ENCODE results near the gene SUSD1.

The SUSD1 gene

GRCh38 chr9:112174965-112175795 is at the start of gene SUSD1:
Gene SUSD1, minus strand, starts transcription at chr9:112175297. Its CDS starts 62 bp downstream, at chr9:112175235.
- Histone ChIP-seq H3K36me3 (ENCODE audit: low read length) (no peaks in the 10 kb centered on the region), H3K9me2 (replicated peaks; ENCODE audit: insufficient read depth, low read length) (no peaks in the 10 kb centered on the region), H3K4me2 (ENCODE audit: low read depth, low read length, poor library complexity, severe bottlenecking) (peak within 1 kb of the TSS; percentile 71), H3K79me2 (ENCODE audit: insufficient read depth, low read length) (no peaks in the 10 kb centered on the region), H3K9ac (ENCODE audit: low read length) (peak within 1 kb of the TSS; percentile 57), H4K20me1 (ENCODE audit: low read depth, low read length) (no peaks in the 10 kb centered on the region), H3K4me3 (ENCODE audit: insufficient read depth, low read length, poor library complexity, severe bottlenecking) (peak within 1 kb of the TSS; percentile 57), H3K9me3 (ENCODE audit: insufficient read depth, low read length) (no peaks in the 10 kb centered on the region), H3K27ac (ENCODE audit: low read depth, low read length) (no peak within 1 kb of the TSS), H3K27me3 (ENCODE audit: low read length) (no peaks in the 10 kb centered on the region), H3F3A (ENCODE audit: insufficient read depth) (no peaks in the 10 kb centered on the region), H2AFZ (ENCODE audit: low read depth, low read length, severe bottlenecking) (peak within 1 kb of the TSS; percentile 73)
- TF ChIP-seq EZH2phosphoT487 (conservative IDR thresholded peaks at IDR 0.05; ENCODE audit: low read length) = no peak
- TF ChIP-seq, protein P1, sequence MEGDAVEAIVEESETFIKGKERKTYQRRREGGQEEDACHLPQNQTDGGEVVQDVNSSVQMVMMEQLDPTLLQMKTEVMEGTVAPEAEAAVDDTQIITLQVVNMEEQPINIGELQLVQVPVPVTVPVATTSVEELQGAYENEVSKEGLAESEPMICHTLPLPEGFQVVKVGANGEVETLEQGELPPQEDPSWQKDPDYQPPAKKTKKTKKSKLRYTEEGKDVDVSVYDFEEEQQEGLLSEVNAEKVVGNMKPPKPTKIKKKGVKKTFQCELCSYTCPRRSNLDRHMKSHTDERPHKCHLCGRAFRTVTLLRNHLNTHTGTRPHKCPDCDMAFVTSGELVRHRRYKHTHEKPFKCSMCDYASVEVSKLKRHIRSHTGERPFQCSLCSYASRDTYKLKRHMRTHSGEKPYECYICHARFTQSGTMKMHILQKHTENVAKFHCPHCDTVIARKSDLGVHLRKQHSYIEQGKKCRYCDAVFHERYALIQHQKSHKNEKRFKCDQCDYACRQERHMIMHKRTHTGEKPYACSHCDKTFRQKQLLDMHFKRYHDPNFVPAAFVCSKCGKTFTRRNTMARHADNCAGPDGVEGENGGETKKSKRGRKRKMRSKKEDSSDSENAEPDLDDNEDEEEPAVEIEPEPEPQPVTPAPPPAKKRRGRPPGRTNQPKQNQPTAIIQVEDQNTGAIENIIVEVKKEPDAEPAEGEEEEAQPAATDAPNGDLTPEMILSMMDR (IDR thresholded peaks at IDR 0.05; ENCODE audit: insufficient read depth, low read length, poor library complexity, severe bottlenecking) = no peak

DNA sequence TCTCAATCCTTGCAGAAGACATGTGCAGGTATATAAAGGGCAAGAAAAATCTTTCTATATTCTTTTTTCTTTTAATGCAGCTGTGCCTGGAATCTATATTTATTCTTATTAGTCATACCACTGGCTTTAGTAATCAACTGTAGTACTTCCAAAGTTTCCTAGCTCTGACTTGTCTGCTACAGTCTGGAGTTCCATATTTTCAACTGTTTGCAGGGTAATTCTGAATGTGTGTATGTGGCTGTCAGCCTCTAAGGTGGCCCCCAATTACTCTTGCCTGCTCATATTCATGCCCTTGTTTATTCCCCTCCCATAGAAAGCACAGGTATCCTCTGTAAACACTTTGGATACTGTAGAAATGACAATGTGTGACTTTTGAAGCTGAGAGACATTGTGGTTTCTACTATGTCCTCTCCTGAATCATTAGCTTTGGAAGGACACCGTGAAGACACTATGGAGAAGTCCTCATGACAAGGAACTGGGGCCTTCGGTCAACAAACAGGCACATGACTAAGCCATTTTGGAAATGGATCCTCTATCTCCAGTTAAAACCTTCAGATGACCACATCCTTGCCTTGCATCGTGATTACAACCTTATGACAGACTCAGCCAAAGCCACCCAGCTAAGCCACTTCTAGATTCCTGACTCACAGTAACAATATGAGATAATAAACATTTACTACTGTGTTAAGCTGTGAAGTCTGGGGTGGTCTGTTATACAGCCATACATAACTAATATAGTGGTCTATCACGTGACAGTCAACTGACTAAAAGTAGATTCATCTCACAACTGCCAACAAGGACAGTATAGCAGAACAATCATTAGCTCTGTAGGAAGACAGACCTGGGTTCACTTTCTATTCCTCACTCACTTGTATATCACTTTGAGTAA is 49.5 kb upstream of the SUSD1 start:
- H3K4me2 ChIP-seq (ENCODE audit: low read depth, low read length, poor library complexity, severe bottlenecking) = no peak overlapping the region
- no peaks in the 10 kb centered on the region for H3K79me2 ChIP-seq (ENCODE audit: insufficient read depth, low read length)

GRCh38 chr9:112218908-112219307 is 43.8 kb upstream of the SUSD1 start:
- Histone ChIP-seq H3K36me3 (ENCODE audit: low read length) (peaks cover 27% of the 10 kb centered on the region; the same call in 1 of the 2 replicates), H3K27ac (ENCODE audit: low read depth, low read length) (peak overlapping the region; percentile 44; the same call in 1 of the 2 replicates), H3K9ac (ENCODE audit: low read length) (no peak overlapping the region), H3K4me3 (ENCODE audit: insufficient read depth, low read length, poor library complexity, severe bottlenecking) (no peak overlapping the region), H4K20me1 (ENCODE audit: low read depth, low read length) (no peaks in the 10 kb centered on the region), H3K27me3 (ENCODE audit: low read length) (no peaks in the 10 kb centered on the region), H3F3A (ENCODE audit: insufficient read depth) (no peaks in the 10 kb centered on the region), H3K79me2 (ENCODE audit: insufficient read depth, low read length) (no peaks in the 10 kb centered on the region), H3K9me2 (replicated peaks; ENCODE audit: insufficient read depth, low read length) (no peaks in the 10 kb centered on the region), H3K4me2 (ENCODE audit: low read depth, low read length, poor library complexity, severe bottlenecking) (peak overlapping the region; percentile 47), H3K9me3 (ENCODE audit: insufficient read depth, low read length) (no peaks in the 10 kb centered on the region), H2AFZ (ENCODE audit: low read depth, low read length, severe bottlenecking) (no peak overlapping the region)
- TF ChIP-seq EZH2phosphoT487 (conservative IDR thresholded peaks at IDR 0.05; ENCODE audit: low read length) = no peak
- TF ChIP-seq, protein P1 (IDR thresholded peaks at IDR 0.05; ENCODE audit: insufficient read depth, low read length, poor library complexity, severe bottlenecking) = no peak

More for the DNA sequence above, 49.5 kb upstream of the SUSD1 start:
- TF ChIP-seq, protein P1 (IDR thresholded peaks at IDR 0.05; ENCODE audit: insufficient read depth, low read length, poor library complexity, severe bottlenecking) = no peak
- TF ChIP-seq EZH2phosphoT487 (conservative IDR thresholded peaks at IDR 0.05; ENCODE audit: low read length) = no peak
- Histone ChIP-seq H3K9me2 (replicated peaks; ENCODE audit: insufficient read depth, low read length) (no peaks in the 10 kb centered on the region), H3K27me3 (ENCODE audit: low read length) (no peaks in the 10 kb centered on the region), H3K4me3 (ENCODE audit: insufficient read depth, low read length, poor library complexity, severe bottlenecking) (no peak overlapping the region), H3K9me3 (ENCODE audit: insufficient read depth, low read length) (no peaks in the 10 kb centered on the region), H3K36me3 (ENCODE audit: low read length) (peaks cover 44% of the 10 kb centered on the region; the same call in 1 of the 2 replicates), H3K27ac (ENCODE audit: low read depth, low read length) (no peak overlapping the region), H3F3A (ENCODE audit: insufficient read depth) (no peaks in the 10 kb centered on the region), H3K9ac (ENCODE audit: low read length) (no peak overlapping the region), H2AFZ (ENCODE audit: low read depth, low read length, severe bottlenecking) (no peak overlapping the region), H4K20me1 (ENCODE audit: low read depth, low read length) (no peaks in the 10 kb centered on the region)

All from SU-DHL-6 (cell line).